ENCODE measurements around the gene RPS6KA3.
"Not testable (repeated sequence)": the region's sequence is repeated elsewhere in the genome, so short reads cannot be mapped to it uniquely, and the experiment has no call there.

Gene RPS6KA3

GRCh38 chrX:20217906-20218305 lies 48.8 kb downstream of the RPS6KA3 start:
- DNase-seq, result no peak

- peak; percentile 8 for DNase-seq
These were observed 49.4 kb downstream of the RPS6KA3 start for GRCh38 chrX:20217271-20217670.

DNA sequence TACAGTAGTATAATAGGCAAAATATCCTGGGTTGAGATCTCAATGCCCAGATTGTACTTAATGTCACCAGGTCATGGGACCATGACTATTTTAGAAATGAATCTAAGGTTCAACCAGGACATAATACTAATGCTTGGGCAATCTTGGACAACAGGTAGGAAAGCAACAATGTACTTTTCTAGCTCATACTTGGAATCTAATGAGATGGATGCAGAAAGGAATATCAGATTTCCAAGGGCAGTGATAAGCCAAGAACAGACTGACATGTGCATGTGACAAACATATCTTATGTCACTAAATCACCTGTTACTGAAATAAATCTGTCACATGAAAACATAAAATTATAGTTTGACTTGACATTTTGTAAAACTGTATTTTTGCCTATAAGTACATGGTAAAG lies 51.1 kb downstream of the RPS6KA3 start:
- no peak for DNase-seq

- DNase-seq, result no peak
These were observed 54.1 kb downstream of the RPS6KA3 start for GRCh38 chrX:20212486-20213089.

DNA sequence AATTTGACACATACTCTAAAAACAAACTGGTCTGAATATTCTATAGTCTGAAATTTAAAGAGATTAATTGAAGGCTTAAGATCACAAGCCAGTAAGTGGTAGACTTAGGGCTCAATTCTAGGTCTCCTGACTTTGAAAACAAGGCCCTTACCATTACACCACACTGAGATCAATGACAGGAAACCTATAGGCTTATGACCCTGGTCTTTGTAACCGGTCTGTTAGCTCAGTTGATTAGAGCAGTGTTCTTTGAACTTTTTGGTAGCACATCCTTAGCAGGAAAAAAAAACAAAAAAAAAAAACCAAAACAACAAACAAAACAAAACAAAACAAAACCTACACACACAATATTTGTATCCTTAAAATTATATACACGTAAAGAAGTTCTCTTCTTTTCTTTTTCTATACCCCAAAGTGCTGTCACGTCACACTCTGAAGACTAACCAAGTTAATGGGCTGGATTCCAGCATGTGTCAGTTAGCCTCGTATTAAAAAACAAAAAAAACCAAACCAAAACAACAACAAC lies 55.4 kb downstream of the RPS6KA3 start:
- no peak for DNase-seq

DNA sequence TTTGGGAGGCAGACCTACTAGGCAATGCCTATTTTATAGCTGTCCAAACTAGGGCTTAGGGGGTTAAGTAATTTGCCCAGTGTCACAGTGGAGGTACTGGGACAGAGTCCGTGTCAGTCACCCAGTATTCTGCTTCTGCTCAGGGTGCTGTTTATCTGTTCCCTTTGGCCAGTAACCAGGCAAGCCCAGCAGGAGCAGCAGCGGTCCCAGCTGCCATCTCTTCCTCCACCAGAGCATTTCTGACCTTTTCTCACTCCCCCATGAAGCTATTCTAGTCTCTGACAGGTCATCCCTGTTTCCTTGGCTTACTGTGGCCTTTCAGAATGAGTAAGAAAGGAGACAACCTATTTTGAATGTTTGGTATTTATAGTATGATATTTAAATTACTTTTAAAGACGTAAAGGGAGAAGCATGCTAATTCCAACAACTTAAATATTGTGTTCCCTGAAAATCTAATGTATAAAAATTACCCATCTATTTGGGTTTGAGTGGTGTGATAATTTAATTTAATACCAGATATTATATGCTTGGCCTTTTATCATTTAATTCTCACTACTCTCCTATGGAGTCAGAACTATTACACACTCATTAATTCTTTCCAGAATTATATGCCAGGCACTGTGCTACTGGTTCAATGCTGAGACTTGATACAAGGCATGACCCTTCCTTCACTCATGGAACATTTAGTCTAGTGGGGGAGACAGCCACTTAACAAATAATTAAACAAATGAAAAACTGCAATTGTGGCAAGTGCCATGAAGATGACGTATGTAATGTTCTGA lies 60.6 kb downstream of the RPS6KA3 start:
- DNase-seq, result no peak

- peak; percentile 4 for DNase-seq
These were observed 62.4 kb downstream of the RPS6KA3 start for GRCh38 chrX:20204351-20204750.

DNA sequence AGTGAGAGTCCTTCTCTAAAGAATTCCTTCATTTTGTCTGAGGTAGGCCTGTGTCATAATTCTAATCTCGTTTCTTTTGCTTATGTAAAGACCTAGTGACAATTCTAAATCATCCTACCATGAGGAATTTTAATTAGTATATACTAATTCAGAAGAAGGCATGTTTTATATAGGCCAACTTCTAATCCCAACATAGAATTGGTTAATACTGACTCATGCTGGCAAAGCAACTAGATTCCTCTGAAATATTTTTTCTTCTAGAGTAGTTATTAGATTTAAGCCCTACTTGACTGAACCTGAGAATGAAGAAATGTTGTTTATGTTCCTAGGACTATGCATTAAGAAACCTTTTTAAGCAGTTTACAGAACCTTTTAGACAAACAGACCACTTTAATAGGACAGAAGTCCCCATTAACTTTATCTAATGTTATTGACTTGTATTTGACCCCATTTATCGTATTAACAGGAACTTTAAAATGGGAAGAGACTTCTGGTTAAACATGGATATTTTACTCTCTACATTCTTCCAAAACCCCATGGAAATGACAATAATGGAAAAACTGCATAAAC lies 69.0 kb downstream of the RPS6KA3 start:
- no peak for DNase-seq

- no peak for DNase-seq
These were observed 77.5 kb downstream of the RPS6KA3 start for GRCh38 chrX:20189171-20189570.

DNA sequence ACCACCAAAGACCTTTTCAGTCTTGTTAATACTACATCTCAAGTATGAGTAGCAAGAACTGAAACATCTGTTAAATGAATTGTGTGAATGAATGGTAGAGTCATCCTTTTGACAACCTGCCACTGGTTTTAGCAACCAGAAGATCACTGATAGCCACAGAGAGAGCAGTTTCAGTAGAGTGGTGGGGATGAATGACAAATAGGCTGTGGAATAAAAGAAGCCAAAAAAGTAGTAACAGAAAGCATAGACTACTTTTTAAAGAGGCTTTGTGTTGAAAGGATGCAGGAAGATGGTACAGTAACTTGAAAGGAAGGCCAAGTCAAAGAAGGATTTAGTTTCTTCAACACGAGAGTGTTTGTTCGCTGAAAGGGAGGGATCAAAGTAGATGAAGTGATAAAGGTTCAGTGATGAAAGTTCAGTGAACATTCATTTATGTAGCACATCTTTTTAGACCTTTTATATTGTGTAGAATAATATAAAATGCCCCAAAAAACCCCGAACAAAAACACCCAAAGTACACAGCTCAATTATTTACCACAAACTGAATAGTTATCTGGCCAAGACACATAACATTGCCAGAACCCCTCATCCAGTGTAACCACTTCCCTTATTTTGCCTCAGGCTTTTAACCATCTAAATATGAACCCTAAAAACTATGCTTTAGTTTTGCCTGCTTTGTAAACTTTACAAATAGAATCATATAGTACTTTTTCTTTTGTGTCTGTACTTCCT lies 84.9 kb downstream of the RPS6KA3 start:
- no peak for DNase-seq

- no peak for DNase-seq
These were observed 89.6 kb downstream of the RPS6KA3 start for GRCh38 chrX:20177093-20177492.

DNA sequence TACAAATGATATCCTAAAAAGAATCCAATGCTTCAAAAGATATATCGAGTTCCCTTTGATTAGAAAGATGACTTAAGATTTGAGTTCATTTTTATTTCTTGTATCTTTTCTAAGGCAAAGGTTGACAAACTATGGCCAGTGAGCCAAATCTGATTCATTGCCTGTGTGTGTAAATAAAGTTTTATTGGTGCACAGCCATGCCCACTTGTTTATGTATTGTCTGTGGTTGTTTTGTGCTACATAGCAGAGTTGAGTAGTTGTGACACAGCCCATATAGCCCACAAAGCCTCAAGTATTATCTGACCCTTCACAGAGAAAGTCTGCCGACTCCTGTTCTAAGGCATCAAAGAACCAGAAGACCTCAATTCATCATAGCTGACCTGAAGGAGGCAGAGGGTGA lies 92.9 kb downstream of the RPS6KA3 start:
- no peak for DNase-seq

DNA sequence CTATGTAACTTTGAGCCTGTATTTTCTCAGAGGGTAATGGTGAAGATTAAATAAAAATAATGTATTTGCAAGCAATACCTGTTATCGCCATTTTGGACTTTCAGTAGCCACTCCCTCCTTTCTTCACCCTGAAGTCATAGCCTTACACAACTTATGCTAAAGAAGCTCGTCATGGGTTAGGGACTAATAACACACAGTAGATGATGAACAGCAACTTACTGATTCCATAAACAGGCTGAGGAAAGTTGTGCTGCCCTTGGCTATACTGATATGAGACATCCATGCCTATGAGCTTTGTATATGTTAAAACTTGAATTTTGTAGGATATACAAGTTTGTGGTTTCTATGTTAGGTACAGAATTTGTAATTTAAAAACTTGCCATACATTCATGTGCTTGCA lies 93.4 kb downstream of the RPS6KA3 start:
- DNase-seq, result no peak

- DNase-seq, result no peak
These were observed 94.8 kb downstream of the RPS6KA3 start for GRCh38 chrX:20171887-20172286.

GRCh38 chrX:20162516-20162915 lies 104.2 kb downstream of the RPS6KA3 start:
- DNase-seq, result not testable (repeated sequence)

DNA sequence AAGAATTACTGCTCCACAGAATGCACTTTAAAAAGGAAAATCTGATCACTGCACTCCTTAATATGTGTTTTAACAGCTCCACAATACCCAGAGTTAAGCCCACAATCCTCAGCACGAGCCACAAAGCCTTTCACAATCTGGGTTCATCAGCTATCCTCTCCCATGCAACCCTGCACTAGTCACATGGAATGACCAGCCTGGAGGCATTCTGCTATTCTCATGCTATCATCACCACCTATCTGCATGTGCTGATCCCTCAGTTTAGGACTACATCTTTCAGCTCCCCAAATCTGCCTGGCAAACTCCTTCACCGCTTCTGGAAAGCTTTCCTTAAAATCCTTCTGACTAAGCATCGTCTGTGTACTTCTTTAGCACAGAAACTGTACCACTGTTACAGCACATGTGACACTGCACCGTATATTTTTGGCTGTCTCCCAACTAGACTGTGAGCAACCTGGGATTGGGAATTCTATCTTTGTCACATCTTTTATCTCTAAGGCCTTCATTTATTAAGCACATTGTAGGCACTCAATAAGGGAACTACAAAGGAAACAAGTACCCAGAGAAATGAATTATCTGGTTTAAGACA lies 106.8 kb downstream of the RPS6KA3 start:
- DNase-seq, result no peak

GRCh38 chrX:20151689-20152088 lies 115.0 kb downstream of the RPS6KA3 start:
- DNase-seq, result no peak

- DNase-seq, result no peak
These were observed 117.4 kb downstream of the RPS6KA3 start for GRCh38 chrX:20149326-20149725.

DNA sequence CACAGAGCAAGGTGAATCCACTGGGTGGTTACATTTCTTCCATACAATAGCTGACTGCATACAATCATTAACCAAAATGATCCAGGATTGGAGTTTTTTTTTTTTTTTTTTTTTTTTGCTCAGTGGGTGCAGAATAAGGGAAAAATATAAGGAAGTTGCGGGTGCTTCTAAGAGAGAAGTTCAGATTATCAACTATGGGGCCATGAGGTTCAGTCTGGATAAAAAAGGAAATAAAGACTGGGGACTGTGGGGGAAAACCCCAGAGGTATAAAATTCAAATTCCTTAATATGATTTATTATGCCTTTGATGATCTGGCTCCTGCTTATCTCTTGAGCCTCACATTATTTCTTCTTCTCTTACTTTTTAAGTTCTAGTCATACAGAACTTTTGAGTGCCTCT lies 119.1 kb downstream of the RPS6KA3 start:
- no peak for DNase-seq

DNA sequence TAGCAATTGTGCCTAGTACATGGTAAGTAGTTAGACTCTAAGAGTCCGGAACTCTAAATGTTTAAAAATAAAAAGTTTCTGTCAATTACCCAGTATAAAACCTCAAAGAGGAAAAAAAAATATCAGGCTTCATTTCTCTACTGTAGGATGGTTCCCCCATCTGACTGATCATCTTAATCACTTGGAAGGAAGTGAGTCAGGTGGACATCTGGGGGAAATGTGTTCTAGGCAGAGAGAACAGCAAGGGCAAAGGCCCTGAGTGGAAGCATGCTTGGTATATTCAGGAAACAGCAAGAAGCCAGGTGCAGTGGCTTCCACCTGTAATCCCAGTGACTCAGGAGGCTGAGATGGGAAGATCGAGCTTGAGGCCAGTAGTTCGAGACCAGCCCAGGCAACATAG lies 122.2 kb downstream of the RPS6KA3 start:
- DNase-seq, result no peak

DNA sequence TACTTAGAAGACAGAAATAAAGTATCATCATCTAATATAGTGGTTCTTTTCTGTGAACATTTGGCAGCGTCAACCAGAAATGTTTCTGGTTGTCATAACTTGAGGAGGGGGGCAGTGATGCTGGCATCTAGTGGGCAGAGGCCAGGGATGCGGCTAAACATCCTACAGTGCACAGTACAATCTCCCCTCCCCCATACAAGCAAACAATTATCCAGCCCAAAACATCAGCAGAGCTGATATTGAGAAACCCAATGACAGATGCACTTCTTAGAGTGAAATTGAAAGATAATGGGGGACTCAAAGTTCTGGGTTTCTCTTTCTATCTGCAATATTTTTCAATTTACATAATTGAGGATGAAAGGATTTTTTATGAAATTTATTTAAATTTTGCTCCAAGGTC lies 123.1 kb downstream of the RPS6KA3 start:
- DNase-seq, result no peak

- no peak for DNase-seq
These were observed 123.6 kb downstream of the RPS6KA3 start for GRCh38 chrX:20143111-20143510.
